Stimulated activated effector memory CD8-positive, alpha-beta T cell treated with anti-CD3 and anti-CD28 coated beads, Interleukin-12 subunit alpha, Interleukin-12 subunit beta, amount 100 ng/mL, for 72 hours (primary cell): ENCODE data around the gene TEX54.
"Not testable (repeated sequence)": the region's sequence is repeated elsewhere in the genome, so short reads cannot be mapped to it uniquely, and the experiment has no call there.

ENCODE experiments used
- ATAC-seq: fragments of 150-1000 bp; cut with Tn5 transposase; 2 replicates; pipeline ENCODE4 v1.10.0; 2021
- DNase-seq, 2 donors: peaks; one replicate each; pipeline ENCODE4 v3.0.0; 2021 to 2022; ENCODE audit warnings: low spot score in 2 of 2
- H3K27ac Mint-ChIP-seq: one replicate; pipeline ENCODE4 v1.8.0; 2022; ENCODE audit warnings: mild to moderate bottlenecking, mixed read lengths
- H3K36me3 Mint-ChIP-seq: one replicate; pipeline ENCODE4 v1.8.0; 2022; ENCODE audit warnings: mild to moderate bottlenecking, mixed read lengths
- H3K4me1 Mint-ChIP-seq: one replicate; pipeline ENCODE4 v1.8.0; 2022; ENCODE audit warnings: mixed read lengths
- H3K4me3 Mint-ChIP-seq: one replicate; pipeline ENCODE4 v1.8.0; 2022; ENCODE audit warnings: mild to moderate bottlenecking, mixed read lengths
- H3K9me3 Mint-ChIP-seq: one replicate; pipeline ENCODE4 v1.8.0; 2022; ENCODE audit warnings: mixed read lengths

TEX54 gene

GRCh38 chr11:62832336-62833234, at the start of gene TEX54:
Gene TEX54, minus strand, starts transcription at chr11:62832841.
- peak within 1 kb of the TSS; percentile 100 for H3K4me3 Mint-ChIP-seq
- H3K9me3 Mint-ChIP-seq, result no peaks in the 10 kb centered on the region
- H3K36me3 Mint-ChIP-seq, result peaks cover 98% of the 10 kb centered on the region
- ATAC-seq, result peak; percentile 19
- H3K27ac Mint-ChIP-seq, result peak within 1 kb of the TSS; percentile 100
- peaks cover 57% of the 10 kb centered on the region for H3K4me1 Mint-ChIP-seq
- no peak for DNase-seq

DNA sequence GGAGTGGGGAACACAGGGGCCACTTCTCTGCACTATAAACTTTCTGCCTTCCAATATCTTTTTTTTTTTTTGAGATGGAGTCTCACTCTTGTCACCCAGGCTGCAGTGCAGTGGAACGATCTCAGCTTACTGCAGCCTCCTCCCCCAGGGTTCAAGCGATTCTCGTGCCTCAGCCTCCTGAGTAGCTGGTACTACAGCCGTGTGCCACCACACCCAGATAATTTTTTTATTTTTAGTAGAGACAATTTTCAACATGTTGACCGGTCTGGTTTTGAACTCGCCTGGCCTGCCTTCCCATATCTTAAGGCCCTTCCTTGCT, 49.7 kb upstream of the TEX54 start:
- Mint-ChIP-seq H3K4me1 (peaks cover 56% of the 10 kb centered on the region), H3K27ac (peak overlapping the region; percentile 99), H3K4me3 (peak overlapping the region; percentile 95), H3K9me3 (no peaks in the 10 kb centered on the region), H3K36me3 (peaks cover 82% of the 10 kb centered on the region)
- DNase-seq (no peak), ATAC-seq (no peak)

GRCh38 chr11:62881579-62882430, 49.2 kb upstream of the TEX54 start:
- peak; percentile 81 for ATAC-seq
- no peaks in the 10 kb centered on the region for H3K9me3 Mint-ChIP-seq
- H3K36me3 Mint-ChIP-seq, result peaks cover 76% of the 10 kb centered on the region
- no peak for DNase-seq
- H3K27ac Mint-ChIP-seq, result peak overlapping the region; percentile 99
- peak overlapping the region; percentile 95 for H3K4me3 Mint-ChIP-seq
- peaks cover 51% of the 10 kb centered on the region for H3K4me1 Mint-ChIP-seq

GRCh38 chr11:62880803-62881578, 48.4 kb upstream of the TEX54 start, which contains the start of gene SLC3A2:
Gene SLC3A2, plus strand, starts transcription at chr11:62880896. Its CDS starts 128 bp downstream, at chr11:62881024.
- Mint-ChIP-seq H3K27ac (peak within 1 kb of the TSS; percentile 99), H3K4me3 (peak within 1 kb of the TSS; percentile 95), H3K4me1 (peaks cover 51% of the 10 kb centered on the region), H3K9me3 (no peaks in the 10 kb centered on the region), H3K36me3 (peaks cover 68% of the 10 kb centered on the region)
- peak; percentile 87 to 96 for DNase-seq
- ATAC-seq, result peak; percentile 87

- DNase-seq (no peak), ATAC-seq (peak; percentile 52)
- Mint-ChIP-seq H3K36me3 (peaks cover 62% of the 10 kb centered on the region), H3K4me3 (peak overlapping the region; percentile 95), H3K9me3 (no peaks in the 10 kb centered on the region), H3K27ac (peak overlapping the region; percentile 99), H3K4me1 (peaks cover 46% of the 10 kb centered on the region)
Observed at GRCh38 chr11:62880231-62880802, 47.7 kb upstream of the TEX54 start.

- Mint-ChIP-seq H3K4me1 (peaks cover 40% of the 10 kb centered on the region), H3K27ac (peak overlapping the region; percentile 99), H3K36me3 (peaks cover 52% of the 10 kb centered on the region), H3K4me3 (peak overlapping the region; percentile 95), H3K9me3 (no peaks in the 10 kb centered on the region)
- DNase-seq (no peak), ATAC-seq (no peak)
Observed at GRCh38 chr11:62879235-62879978, 46.8 kb upstream of the TEX54 start.

GRCh38 chr11:62876712-62877111, 44.1 kb upstream of the TEX54 start:
- Mint-ChIP-seq H3K9me3 (no peaks in the 10 kb centered on the region), H3K36me3 (peaks cover 26% of the 10 kb centered on the region), H3K4me3 (no peak overlapping the region), H3K4me1 (peaks cover 18% of the 10 kb centered on the region), H3K27ac (no peak overlapping the region)
- ATAC-seq (no peak), DNase-seq (no peak)

DNA sequence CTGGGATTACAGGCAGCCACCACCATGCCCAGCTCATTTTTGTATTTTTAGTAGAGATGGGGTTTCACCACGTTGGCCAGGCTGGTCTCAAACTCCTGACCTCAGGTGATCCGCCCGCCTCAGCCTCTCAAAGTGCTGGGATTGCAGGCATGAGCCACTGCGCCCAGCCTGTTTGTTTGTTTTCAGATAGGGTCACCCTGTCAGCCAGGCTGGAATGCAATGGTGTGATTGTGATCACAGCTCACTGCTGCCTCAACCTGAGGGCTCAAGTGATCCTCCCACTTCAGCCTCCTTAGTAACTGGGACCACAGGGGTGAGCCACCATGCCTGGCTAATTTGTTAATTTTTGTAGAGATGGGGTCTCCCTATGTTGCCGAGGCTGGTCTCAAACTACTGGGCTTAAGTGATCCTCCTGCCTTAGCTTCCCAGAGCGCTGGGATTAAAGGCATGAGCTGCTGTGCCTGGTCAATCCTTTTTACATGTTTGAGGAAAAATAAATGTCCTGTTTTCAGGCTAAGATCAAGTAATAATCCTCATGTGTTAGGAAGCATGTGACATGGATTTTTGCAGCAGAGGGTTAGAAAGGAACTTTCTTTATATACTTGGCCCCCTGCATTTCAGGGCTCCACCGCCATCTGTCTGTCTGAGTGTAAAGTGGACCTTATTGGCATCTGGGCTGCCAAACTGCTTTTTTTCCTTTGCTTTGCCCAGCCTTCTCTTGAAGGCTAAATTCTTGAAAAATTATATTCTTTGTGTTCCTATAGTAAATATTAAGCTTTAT, 43.2 kb upstream of the TEX54 start:
- H3K9me3 Mint-ChIP-seq, result no peaks in the 10 kb centered on the region
- peaks cover 17% of the 10 kb centered on the region for H3K36me3 Mint-ChIP-seq
- peaks cover 18% of the 10 kb centered on the region for H3K4me1 Mint-ChIP-seq
- H3K4me3 Mint-ChIP-seq, result no peak overlapping the region
- ATAC-seq, result no peak
- no peak overlapping the region for H3K27ac Mint-ChIP-seq
- DNase-seq, result no peak

GRCh38 chr11:62874851-62875250, 42.2 kb upstream of the TEX54 start:
- Mint-ChIP-seq H3K4me1 (peaks cover 7% of the 10 kb centered on the region), H3K36me3 (peaks cover 8% of the 10 kb centered on the region), H3K27ac (no peak overlapping the region), H3K9me3 (no peaks in the 10 kb centered on the region), H3K4me3 (no peak overlapping the region)
- ATAC-seq (no peak), DNase-seq (no peak)

- peaks cover 9% of the 10 kb centered on the region for H3K4me1 Mint-ChIP-seq
- no peak for DNase-seq
- no peak overlapping the region for H3K27ac Mint-ChIP-seq
- no peak overlapping the region for H3K4me3 Mint-ChIP-seq
- H3K9me3 Mint-ChIP-seq, result no peaks in the 10 kb centered on the region
- peaks cover 6% of the 10 kb centered on the region for H3K36me3 Mint-ChIP-seq
- ATAC-seq, result no peak
Observed at GRCh38 chr11:62865635-62866034, 33.0 kb upstream of the TEX54 start.

DNA sequence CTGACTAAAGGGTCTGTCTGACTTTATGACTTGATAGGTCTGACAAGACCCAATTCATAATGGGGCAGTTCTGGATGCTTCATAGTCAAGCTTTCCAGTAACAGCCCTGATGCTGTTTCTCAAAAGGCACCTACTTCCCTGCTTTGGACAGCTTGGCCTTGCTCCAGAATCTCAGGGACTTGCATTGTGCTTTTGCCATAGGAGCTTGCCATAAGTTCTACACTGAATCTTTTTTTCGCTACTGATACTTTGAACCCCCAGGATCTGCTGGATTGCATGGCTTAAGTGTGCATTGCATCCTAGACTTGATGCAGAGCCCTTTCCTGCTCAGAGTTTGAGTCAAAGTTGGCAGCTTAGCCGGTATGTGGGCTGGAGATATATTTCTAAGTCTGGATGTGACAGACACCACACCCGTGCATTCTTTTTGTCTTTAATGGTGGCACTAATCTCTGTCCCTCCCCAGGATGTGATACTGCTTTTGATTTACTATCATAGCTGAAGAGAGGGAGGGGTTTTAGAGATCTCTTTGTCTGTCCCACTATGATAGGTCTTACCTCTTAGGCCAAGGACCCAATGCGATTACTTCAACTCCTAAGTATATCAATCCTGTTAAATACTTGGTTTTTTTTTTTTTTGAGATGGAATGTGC, 31.2 kb upstream of the TEX54 start:
- Mint-ChIP-seq H3K9me3 (no peaks in the 10 kb centered on the region), H3K27ac (no peak overlapping the region), H3K36me3 (no peaks in the 10 kb centered on the region), H3K4me1 (peaks cover 16% of the 10 kb centered on the region), H3K4me3 (no peak overlapping the region)
- ATAC-seq, result no peak
- DNase-seq, result no peak

DNA sequence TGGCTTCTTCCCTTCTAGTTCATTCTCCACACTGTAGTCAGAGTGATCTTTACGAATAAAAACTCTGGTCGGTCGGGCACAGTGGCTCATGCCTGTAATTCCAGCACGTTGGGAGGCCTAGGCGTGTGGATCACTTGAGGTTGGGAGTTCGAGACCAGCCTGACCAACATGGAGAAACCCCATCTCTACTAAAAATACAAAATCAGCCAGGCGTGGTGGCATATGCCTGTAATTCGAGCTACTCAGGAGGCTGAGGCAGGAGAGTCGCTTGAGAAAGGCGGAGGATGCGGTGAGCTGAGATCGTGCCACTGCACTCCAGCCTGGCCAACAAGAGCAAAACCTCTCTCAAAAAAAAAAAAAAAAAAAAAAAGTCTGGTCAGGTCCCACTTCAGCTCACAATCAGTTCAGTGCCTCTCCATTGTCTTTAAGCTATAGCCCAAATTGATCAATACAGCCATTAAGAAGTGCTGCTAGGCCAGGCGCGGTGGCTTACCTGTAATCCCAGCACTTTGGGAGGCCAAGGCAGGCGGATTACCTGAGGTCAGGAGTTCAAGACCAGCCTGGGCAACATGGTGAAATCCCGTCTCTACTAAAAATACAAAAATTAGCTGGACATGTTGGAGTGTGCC, 29.0 kb upstream of the TEX54 start:
- H3K4me1 Mint-ChIP-seq, result peaks cover 16% of the 10 kb centered on the region
- not testable (repeated sequence) for H3K27ac Mint-ChIP-seq, H3K9me3 Mint-ChIP-seq, H3K36me3 Mint-ChIP-seq, DNase-seq, H3K4me3 Mint-ChIP-seq, ATAC-seq
